H9 (cell line): ENCODE measurements around the gene CHRNA10. TPM values are rescaled to one million over a fixed set of nuclear protein-coding genes. Genes with fewer than 3 reads are reported as not detected.
"Not testable (repeated sequence)": the region's sequence is repeated elsewhere in the genome, so short reads cannot be mapped to it uniquely, and the experiment has no call there.

Experiments
- DNase-seq: peaks from one replicate; pipeline ENCODE4 v3.0.0-alpha.2; 2017
- H2AFZ ChIP-seq: one replicate; pipeline ENCODE4 v1.6.1; 2013; ENCODE audit warnings: mild to moderate bottlenecking, low read length, control low read depth, moderate library complexity
- H2AK5ac ChIP-seq: 2 replicates; pipeline ENCODE4 v1.6.1; 2013; ENCODE audit warnings: low read length, control low read depth, mixed read lengths; ENCODE audit not compliant: insufficient read length
- H2BK120ac ChIP-seq: one replicate; pipeline ENCODE4 v1.6.1; 2013; ENCODE audit warnings: low read depth, mild to moderate bottlenecking, low read length, control low read depth, inconsistent platforms; ENCODE audit not compliant: poor library complexity, severe bottlenecking
- H2BK12ac ChIP-seq: 2 replicates; pipeline ENCODE4 v1.6.1; 2013; ENCODE audit warnings: low read length, control low read depth, mixed read lengths, low read depth; ENCODE audit not compliant: insufficient read length
- H2BK15ac ChIP-seq: 2 replicates; pipeline ENCODE4 v1.6.1; 2013; ENCODE audit warnings: low read depth, low read length, control low read depth
- H2BK20ac ChIP-seq: one replicate; pipeline ENCODE4 v1.6.1; 2013; ENCODE audit warnings: low read depth, mild to moderate bottlenecking, low read length, control low read depth, inconsistent platforms; ENCODE audit not compliant: poor library complexity, severe bottlenecking
- H2BK5ac ChIP-seq: 2 replicates; pipeline ENCODE4 v1.6.1; 2013; ENCODE audit warnings: low read length, control low read depth, mixed read lengths; ENCODE audit not compliant: insufficient read length
- H3K14ac ChIP-seq: 2 replicates; pipeline ENCODE4 v1.6.1; 2013; ENCODE audit warnings: low read length, control low read depth; ENCODE audit not compliant: insufficient read depth
- H3K18ac ChIP-seq: 2 replicates; pipeline ENCODE4 v1.6.1; 2013; ENCODE audit warnings: low read depth, mild to moderate bottlenecking, mixed read lengths, low read length, control low read depth; ENCODE audit not compliant: insufficient read length
- H3K23ac ChIP-seq: 2 replicates; pipeline ENCODE4 v1.6.1; 2013; ENCODE audit warnings: low read length, control low read depth, mixed read lengths, low read depth; ENCODE audit not compliant: insufficient read length
- H3K23me2 ChIP-seq: 2 replicates; pipeline ENCODE4 v1.6.1; 2013; ENCODE audit warnings: low read depth, mild to moderate bottlenecking, mixed read lengths, low read length, control low read depth; ENCODE audit not compliant: insufficient read length, poor library complexity, severe bottlenecking
- H3K27ac ChIP-seq: 2 replicates; pipeline ENCODE4 v1.5.1; 2013; ENCODE audit warnings: low read length, control low read depth, mixed read lengths, low read depth; ENCODE audit not compliant: insufficient read length
- H3K27me3 ChIP-seq: 2 replicates; pipeline ENCODE4 v1.6.1; 2013; ENCODE audit warnings: low read length, control low read depth, inconsistent platforms; ENCODE audit not compliant: insufficient read depth
- H3K4ac ChIP-seq: 2 replicates; pipeline ENCODE4 v1.6.1; 2013; ENCODE audit warnings: low read depth, mild to moderate bottlenecking, control low read depth, inconsistent platforms, low read length, moderate library complexity
- H3K4me1 ChIP-seq: 2 replicates; pipeline ENCODE4 v1.6.1; 2013; ENCODE audit warnings: low read length, control low read depth, inconsistent platforms; ENCODE audit not compliant: insufficient read depth
- H3K4me2 ChIP-seq: 2 replicates; pipeline ENCODE4 v1.6.1; 2013; ENCODE audit warnings: low read length, control low read depth, mixed read lengths; ENCODE audit not compliant: insufficient read length, insufficient read depth
- H3K56ac ChIP-seq: 2 replicates; pipeline ENCODE4 v1.6.1; 2013; ENCODE audit warnings: low read depth, mild to moderate bottlenecking, mixed read lengths, low read length, control low read depth; ENCODE audit not compliant: insufficient read length
- H3K79me1 ChIP-seq: 2 replicates; pipeline ENCODE4 v1.6.1; 2013; ENCODE audit warnings: low read depth, mild to moderate bottlenecking, moderate library complexity, low read length, control low read depth, inconsistent platforms; ENCODE audit not compliant: insufficient read depth, poor library complexity, severe bottlenecking
- H3K79me2 ChIP-seq: 2 replicates; pipeline ENCODE4 v1.6.1; 2013; ENCODE audit warnings: low read length, control low read depth, inconsistent platforms; ENCODE audit not compliant: insufficient read depth
- H3K9ac ChIP-seq: 2 replicates; pipeline ENCODE4 v1.6.1; 2013; ENCODE audit warnings: low read length, control low read depth, mixed read lengths; ENCODE audit not compliant: insufficient read length; ENCODE audit errors: extremely low read depth
- H3K9me3 ChIP-seq: one replicate; pipeline ENCODE4 v1.6.1; 2013; ENCODE audit warnings: low read depth, low read length, inconsistent platforms; ENCODE audit not compliant: control insufficient read depth
- H3T11ph ChIP-seq: one replicate; pipeline ENCODE4 v1.6.1; 2013; ENCODE audit warnings: mild to moderate bottlenecking, low read length, control low read depth, inconsistent platforms
- H4K20me1 ChIP-seq: one replicate; pipeline ENCODE4 v1.6.1; 2013; ENCODE audit not compliant: control insufficient read depth, insufficient read length, insufficient read depth
- H4K5ac ChIP-seq: 2 replicates; pipeline ENCODE4 v1.6.1; 2013; ENCODE audit warnings: low read depth, mild to moderate bottlenecking, mixed read lengths, low read length, control low read depth; ENCODE audit not compliant: insufficient read length
- H4K8ac ChIP-seq: replicated peaks from 2 replicates; pipeline ENCODE4 v1.6.1; 2013; ENCODE audit warnings: low read length, control low read depth, mixed read lengths, low read depth; ENCODE audit not compliant: insufficient read length
- H4K91ac ChIP-seq: 2 replicates; pipeline ENCODE4 v1.6.1; 2013; ENCODE audit warnings: low read depth, mild to moderate bottlenecking, moderate library complexity, mixed read lengths, low read length, control low read depth; ENCODE audit not compliant: insufficient read length
- H3K27ac Mint-ChIP-seq, 3 experiments: 2 replicates in 2 of 3; 3 replicates in 1 of 3; pipeline ENCODE4 v1.8.0; 2020 to 2021; ENCODE audit warnings: mixed read lengths in 3 of 3, mild to moderate bottlenecking in 1 of 3, moderate library complexity in 1 of 3
- H3K27me3 Mint-ChIP-seq: 2 replicates; pipeline ENCODE4 v1.8.0; 2021; ENCODE audit warnings: low read depth, mild to moderate bottlenecking, moderate library complexity, mixed read lengths
- H3K36me3 Mint-ChIP-seq, 3 experiments: 2 replicates in 2 of 3; 3 replicates in 1 of 3; pipeline ENCODE4 v1.8.0; 2020 to 2021; ENCODE audit warnings: low read depth in 3 of 3, mixed read lengths in 3 of 3; ENCODE audit not compliant: insufficient read depth in 1 of 3
- H3K4me1 Mint-ChIP-seq, 2 experiments: 2 replicates each; pipeline ENCODE4 v1.8.0; 2020; ENCODE audit warnings: mixed read lengths in 2 of 2
- H3K4me3 Mint-ChIP-seq, 2 experiments: 2 replicates in 1 of 2; 3 replicates in 1 of 2; pipeline ENCODE4 v1.8.0; 2020 to 2021; ENCODE audit warnings: mild to moderate bottlenecking in 2 of 2, mixed read lengths in 2 of 2, moderate library complexity in 1 of 2
- H3K9me3 Mint-ChIP-seq, 2 experiments: 2 replicates in 1 of 2; 3 replicates in 1 of 2; pipeline ENCODE4 v1.8.0; 2020; ENCODE audit warnings: mild to moderate bottlenecking in 2 of 2, mixed read lengths in 2 of 2, moderate library complexity in 1 of 2
- CTCF ChIP-seq: fragments of 200-600 bp; sonication (generic); conservative IDR thresholded peaks from 3 replicates; pipeline ENCODE4 v1.8.0; 2021; ENCODE audit warnings: antibody characterized with exemption, mild to moderate bottlenecking
- WGBS: extraction: QIAGEN DNeasy Blood & Tissue Kit; methylation state at CpG from one replicate; pipeline ENCODE4 v1.1.7; 2013; ENCODE audit warnings: missing lambda C conversion rate, low lambda C conversion rate, mixed read lengths; ENCODE audit not compliant: insufficient read length; ENCODE audit errors: extremely low coverage; 5-methylcytosine and 5-hydroxymethylcytosine counted together
- total RNA-seq: library from RNA; stranded (reverse); gene quantifications from 2 replicates; pipeline ENCODE4 v1.2.1, GENCODE V29; 2021

CHRNA10 gene
- total RNA-seq, 1 experiment from 2014 or later = 2.4 TPM

DNA sequence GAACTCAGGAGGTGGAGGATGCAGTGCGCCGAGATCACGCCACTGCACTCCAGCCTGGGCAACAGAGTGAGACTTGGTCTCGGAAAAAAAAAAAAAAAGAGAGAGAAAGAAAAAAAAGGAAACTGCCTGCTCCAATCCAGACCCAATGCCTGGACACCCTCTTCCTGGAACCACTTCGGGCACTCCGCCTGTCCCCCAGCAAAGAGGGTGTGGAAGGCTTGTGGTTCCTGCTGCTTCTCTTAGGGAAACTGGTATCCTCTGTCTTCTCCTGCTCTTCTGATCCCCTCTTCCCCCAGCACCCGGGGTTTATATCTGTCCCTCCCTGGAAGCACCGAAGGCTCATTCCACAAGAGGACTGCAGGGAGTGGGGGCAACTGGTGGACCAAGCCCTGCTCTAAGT lies 12.9 kb downstream of the CHRNA10 start:
- Histone ChIP-seq H4K8ac (no peak overlapping the region), H2AK5ac (no peak overlapping the region), H3K79me2 (no peaks in the 10 kb centered on the region), H3K56ac (no peak overlapping the region), H3K4ac (no peak overlapping the region), H3K27ac (no peak overlapping the region), H2BK15ac (no peak overlapping the region), H3T11ph (no peak overlapping the region), H3K18ac (no peak overlapping the region), H4K5ac (no peak overlapping the region), H4K91ac (no peak overlapping the region), H3K9me3 (no peaks in the 10 kb centered on the region), H2BK5ac (no peak overlapping the region), H2BK20ac (no peak overlapping the region), H3K14ac (no peak overlapping the region), H2BK12ac (no peak overlapping the region), H3K4me1 (no peaks in the 10 kb centered on the region), H3K27me3 (no peaks in the 10 kb centered on the region), H3K9ac (no peak overlapping the region), H2BK120ac (no peak overlapping the region), H2AFZ (no peak overlapping the region), H3K4me2 (no peak overlapping the region), H4K20me1 (no peaks in the 10 kb centered on the region), H3K23ac (no peak overlapping the region), H3K23me2 (no peaks in the 10 kb centered on the region), H3K79me1 (no peaks in the 10 kb centered on the region)
- Mint-ChIP-seq H3K36me3 (peaks cover 0 to 2% (median 0%) of the 10 kb centered on the region in 3 experiments; a peak in 1 of 7 replicates), H3K4me3 (no peak overlapping the region), H3K9me3 (peaks cover 0 to 3% of the 10 kb centered on the region in 2 experiments; a peak in 2 of 5 replicates), H3K4me1 (no peaks in the 10 kb centered on the region), H3K27ac (no peak overlapping the region; a peak in 1 of 7 replicates), H3K27me3 (peaks cover 3% of the 10 kb centered on the region; the same call in 1 of the 2 replicates)
- TF ChIP-seq CTCF = no peak
- no CpG with 5 or more reads among the region's 8 CpGs for WGBS
- no peak for DNase-seq

- not testable (repeated sequence) for H3K18ac ChIP-seq, H3K9me3 Mint-ChIP-seq, H3T11ph ChIP-seq, H3K27me3 Mint-ChIP-seq, H2BK5ac ChIP-seq, H2BK20ac ChIP-seq, H2BK12ac ChIP-seq, H2AK5ac ChIP-seq, H3K36me3 Mint-ChIP-seq, H2BK120ac ChIP-seq, H3K27me3 ChIP-seq, H3K27ac Mint-ChIP-seq, H3K23me2 ChIP-seq, H4K20me1 ChIP-seq, H3K4me1 ChIP-seq, H3K9ac ChIP-seq, H2AFZ ChIP-seq, H3K79me1 ChIP-seq, H3K9me3 ChIP-seq, H3K4me1 Mint-ChIP-seq, H3K4ac ChIP-seq, DNase-seq, H2BK15ac ChIP-seq, H4K5ac ChIP-seq, H3K4me3 Mint-ChIP-seq, H3K27ac ChIP-seq, H4K91ac ChIP-seq, H3K79me2 ChIP-seq, H3K14ac ChIP-seq, H3K4me2 ChIP-seq, H3K56ac ChIP-seq, H3K23ac ChIP-seq, H4K8ac ChIP-seq
- WGBS = no CpG with 5 or more reads among the region's 5 CpGs
Measured at GRCh38 chr11:3657331-3657730, 13.9 kb downstream of the CHRNA10 start.
